GM23248 (cell line): Measurements from ENCODE around the gene RHOT2.

Source experiments
- EZH2 ChIP-seq: fragments of 200-600 bp; sonication (generic); IDR thresholded peaks from 2 replicates; pipeline ENCODE4 v1.6.1; 2018; ENCODE audit warnings: antibody characterized with exemption, mild to moderate bottlenecking; ENCODE audit not compliant: insufficient read depth, poor library complexity, severe bottlenecking
- EZH2phosphoT487 ChIP-seq: fragments of 200-600 bp; sonication (generic); IDR thresholded peaks from 2 replicates; pipeline ENCODE4 v1.6.1; 2018; ENCODE audit warnings: antibody characterized with exemption, moderate library complexity, mild to moderate bottlenecking, low read depth; ENCODE audit not compliant: insufficient read depth

- no peak for TF ChIP-seq EZH2phosphoT487
- TF ChIP-seq EZH2: no peak
Observed at GRCh38 chr16:705431-706188, 37.7 kb downstream of the RHOT2 start, which contains the start of gene FBXL16.
